ENCODE measurements around the gene TECTB.

GRCh38 chr10:112269266-112269665, 13.9 kb upstream of the TECTB start:
- TF ChIP-seq POLR2A (IDR thresholded peaks at IDR 0.05) (no peak), CTCF (IDR thresholded peaks at IDR 0.05) (no peak)

Measured in heart left ventricle (tissue), 13 donors.